Right lobe of liver (tissue), 6 donors: ENCODE results near the gene SLC22A23. TPM values are rescaled to one million over a fixed set of nuclear protein-coding genes. Genes with fewer than 3 reads are reported as not detected.
A peak's percentile ranks its signal among the peaks of the same experiment; 100 is the strongest.

Experiments used
- ATAC-seq, 4 donors: fragments of 200-7000 bp; cut with Tn5 transposase; one replicate each; pipeline ENCODE4 v1.9.1; 2020; ENCODE audit warnings: mild to moderate bottlenecking in 4 of 4, moderate library complexity in 4 of 4
- DNase-seq, 3 donors: peaks; one replicate each; pipeline ENCODE4 v3.0.0-alpha.2; 2020
- H3K27ac ChIP-seq, 3 donors: fragments of 200-600 bp; one replicate each; pipeline ENCODE4 v1.8.0; 2022
- H3K27me3 ChIP-seq, 2 donors: fragments of 200-600 bp; one replicate each; pipeline ENCODE4 v1.8.0; 2022
- H3K36me3 ChIP-seq, 4 donors: fragments of 200-600 bp; sonication (generic) in 1 of 4; one replicate each; pipeline versions ENCODE4 v1.5.1 to v1.8.0; 2017 to 2022; ENCODE audit warnings: control low read depth in 1 of 4
- H3K4me1 ChIP-seq, 4 donors: fragments of 200-600 bp; sonication (generic) in 1 of 4; one replicate each; pipeline versions ENCODE4 v1.5.1 to v1.8.0; 2017 to 2022; ENCODE audit warnings: control low read depth in 1 of 4
- H3K4me3 ChIP-seq, 3 donors: fragments of 200-600 bp; one replicate each; pipeline ENCODE4 v1.8.0; 2022
- H3K9me3 ChIP-seq, 4 donors: fragments of 200-600 bp; sonication (generic) in 1 of 4; one replicate each; pipeline versions ENCODE4 v1.5.1 to v1.8.0; 2017 to 2022; ENCODE audit warnings: control low read depth in 1 of 4
- CTCF ChIP-seq, 4 donors: fragments of 200-600 bp in 3 of 4; fragments of 450-650 bp in 1 of 4; IDR thresholded peaks; one replicate each; pipeline versions ENCODE4 v1.5.1 to v1.8.0; 2016 to 2022; ENCODE audit warnings: antibody characterized with exemption in 4 of 4, mild to moderate bottlenecking in 2 of 4
- POLR2A ChIP-seq: fragments of 450-650 bp; IDR thresholded peaks from one replicate; pipeline ENCODE4 v1.6.1; 2017; ENCODE audit warnings: antibody characterized with exemption, mild to moderate bottlenecking
- WGBS: methylation state at CpG from one replicate; pipeline ENCODE4 v1.1.6; 2018; ENCODE audit warnings: low coverage, low lambda C conversion rate; ENCODE audit not compliant: insufficient coverage; ENCODE audit errors: missing lambda C conversion rate; 5-methylcytosine and 5-hydroxymethylcytosine counted together
- intact Hi-C, 2 donors: fragments of 100-400 bp; cut with DNase I; formaldehyde crosslinking; loops; one replicate each; pipeline versions ENCODE4 v1.11.2 to v1.14.1; 2022
- total RNA-seq, 6 experiments: library from RNA; depleted of rRNA in 2 of 6; stranded (reverse); fragments of >200 nt in 2 of 6; fragmentation: NEBNext Ultra II Directional in 3 of 6; extraction: Animal tissue kit (Norgen Biotek cat#: 25700) in 3 of 6; gene quantifications; one replicate each; pipeline versions ENCODE4 v1.1.0 to v1.2.4, GENCODE V29; 2016 to 2023
- donor health status: DM: no; HTN: yes; CAD: no.
- donor health status: DM: no; HTN: no; CAD: no.
- donor health status: DM: no; HTN: no; CAD: no.
- donor health status: DM: no; HTN: yes; CAD: no.
- donor health status: DM: no; HTN: yes; CAD: no.

SLC22A23 gene
- total RNA-seq, 6 experiments from 2014 or later, result 11.7 to 27.6 (median 16.3) TPM

GRCh38 chr6:3285732-3286131 lies 171.1 kb downstream of the SLC22A23 start:
- H3K4me3 ChIP-seq, result no peak overlapping the region
- H3K36me3 ChIP-seq, result peaks cover 0 to 21% (median 8%) of the 10 kb centered on the region in 4 donors
- no peaks in the 10 kb centered on the region for H3K27me3 ChIP-seq
- TF ChIP-seq POLR2A (no peak), CTCF (IDR thresholded peaks at IDR 0.05) (no peak)
- no peak overlapping the region for H3K27ac ChIP-seq
- intact Hi-C loops, result no loop called here
- H3K9me3 ChIP-seq, result no peaks in the 10 kb centered on the region
- no peak for ATAC-seq
- no CpG with 5 or more reads among the region's 14 CpGs for WGBS
- peak in 1 of 3 donors; percentile 24 for DNase-seq
- H3K4me1 ChIP-seq, result no peaks in the 10 kb centered on the region

- intact Hi-C loops, result no loop called here
- H3K4me1 ChIP-seq, result no peaks in the 10 kb centered on the region
- no peak for TF ChIP-seq POLR2A
Measured at GRCh38 chr6:3285049-3285639, 171.7 kb downstream of the SLC22A23 start.

GRCh38 chr6:3284436-3284876 lies 172.4 kb downstream of the SLC22A23 start:
- no peaks in the 10 kb centered on the region for H3K9me3 ChIP-seq
- H3K27ac ChIP-seq, result no peak overlapping the region
- no peak for ATAC-seq
- peaks cover 0 to 16% (median 8%) of the 10 kb centered on the region in 4 donors for H3K36me3 ChIP-seq
- H3K4me1 ChIP-seq, result no peaks in the 10 kb centered on the region
- no peak for TF ChIP-seq CTCF (IDR thresholded peaks at IDR 0.05)
- TF ChIP-seq POLR2A, result no peak
- DNase-seq, result peak in 1 of 3 donors; percentile 48
- H3K27me3 ChIP-seq, result no peaks in the 10 kb centered on the region
- H3K4me3 ChIP-seq, result no peak overlapping the region
- intact Hi-C loops, result loop anchor here (5.0 kb wide), 2 partner anchors 443 to 448 kb away; no protein-coding TSS in a partner anchor
- 82% methylated on average over 3 of the region's 17 CpGs for WGBS

More at GRCh38 chr6:3285049-3285639, 171.7 kb downstream of the SLC22A23 start:
- no peak overlapping the region for H3K4me3 ChIP-seq
- no peak for ATAC-seq
- peak in 1 of 3 donors; percentile 37 for DNase-seq
- no peaks in the 10 kb centered on the region for H3K27me3 ChIP-seq
- 95% methylated on average over 6 of the region's 19 CpGs for WGBS
- peaks cover 0 to 16% (median 8%) of the 10 kb centered on the region in 4 donors for H3K36me3 ChIP-seq
- H3K9me3 ChIP-seq, result no peaks in the 10 kb centered on the region
- no peak overlapping the region for H3K27ac ChIP-seq

- Histone ChIP-seq H3K27ac (no peak overlapping the region), H3K4me3 (no peak overlapping the region), H3K36me3 (peaks cover 0 to 16% (median 8%) of the 10 kb centered on the region in 4 donors), H3K27me3 (no peaks in the 10 kb centered on the region), H3K9me3 (no peaks in the 10 kb centered on the region), H3K4me1 (no peaks in the 10 kb centered on the region)
- WGBS, result 89% methylated on average over 14 of the region's 23 CpGs
- intact Hi-C loops, result loop anchor here (5.0 kb wide), 2 partner anchors 443 to 448 kb away; no protein-coding TSS in a partner anchor
- DNase-seq (peak in 1 of 3 donors; percentile 37), ATAC-seq (no peak)
- TF ChIP-seq CTCF (IDR thresholded peaks at IDR 0.05), result no peak
- TF ChIP-seq POLR2A, result no peak
Measured at GRCh38 chr6:3283641-3284435, 173.0 kb downstream of the SLC22A23 start.

GRCh38 chr6:3283241-3283640 lies 173.6 kb downstream of the SLC22A23 start:
- ATAC-seq (no peak), DNase-seq (no peak)
- intact Hi-C loops, result loop anchor here (5.0 kb wide), 2 partner anchors 444 to 449 kb away; no protein-coding TSS in a partner anchor
- H3K36me3 ChIP-seq, result peaks cover 0 to 22% (median 8%) of the 10 kb centered on the region in 4 donors
- H3K4me3 ChIP-seq, result no peak overlapping the region
- 92% methylated on average over 2 of the region's 10 CpGs for WGBS
- no peak overlapping the region for H3K27ac ChIP-seq
- no peaks in the 10 kb centered on the region for H3K9me3 ChIP-seq
- H3K27me3 ChIP-seq, result no peaks in the 10 kb centered on the region
- no peaks in the 10 kb centered on the region for H3K4me1 ChIP-seq
- TF ChIP-seq POLR2A, result no peak
- no peak for TF ChIP-seq CTCF (IDR thresholded peaks at IDR 0.05)
